ENCODE data around the gene RGS9BP.

Gene RGS9BP

GRCh38 chr19:32671883-32672593, 3.6 kb upstream of the RGS9BP start:
- Histone ChIP-seq H3K4me1 (ENCODE audit: low read length) (0 out of 2 replicates have a peak, but pooled peaks cover 6% of the 10 kb centered on the region), H3K4me2 (ENCODE audit: low read depth, low read length) (no peak overlapping the region)

GRCh38 chr19:32672841-32673240, 2.8 kb upstream of the RGS9BP start:
- no peak overlapping the region for H3K9ac ChIP-seq (ENCODE audit: low read length)
- H4K20me1 ChIP-seq (ENCODE audit: insufficient read depth, low read length), result no peaks in the 10 kb centered on the region
- no peak overlapping the region for H3K4me3 ChIP-seq (ENCODE audit: low read length)
- no peaks in the 10 kb centered on the region for H3K9me2 ChIP-seq (replicated peaks; ENCODE audit: insufficient read depth, low read length)
- TF ChIP-seq CTCF (IDR thresholded peaks at IDR 0.05; ENCODE audit: low read length) (no peak), EZH2phosphoT487 (IDR thresholded peaks at IDR 0.05; ENCODE audit: low read length) (no peak), EZH2 (optimal IDR thresholded peaks at IDR 0.05; ENCODE audit: low read depth, low read length) (no peak)
- H3K27ac ChIP-seq (ENCODE audit: low read length), result no peak overlapping the region
- H3K4me1 ChIP-seq (ENCODE audit: low read length), result 0 out of 2 replicates have a peak, but pooled peaks cover 6% of the 10 kb centered on the region
- no peaks in the 10 kb centered on the region for H3K9me3 ChIP-seq (replicated peaks; ENCODE audit: insufficient read depth, low read length)
- no peak for DNase-seq
- H3K79me2 ChIP-seq (ENCODE audit: low read length), result peaks cover 61% of the 10 kb centered on the region
- H3F3A ChIP-seq (ENCODE audit: insufficient read depth, low read length), result no peaks in the 10 kb centered on the region
- H2AFZ ChIP-seq (ENCODE audit: low read length), result no peak overlapping the region
- no peaks in the 10 kb centered on the region for H3K27me3 ChIP-seq (replicated peaks; ENCODE audit: insufficient read depth, low read length)
- H3K36me3 ChIP-seq (replicated peaks; ENCODE audit: insufficient read depth, low read length), result no peaks in the 10 kb centered on the region
- no peak overlapping the region; the same call in 1 of the 2 replicates for H3K4me2 ChIP-seq (ENCODE audit: low read depth, low read length)

More at GRCh38 chr19:32671883-32672593, 3.6 kb upstream of the RGS9BP start:
- Histone ChIP-seq H3F3A (ENCODE audit: insufficient read depth, low read length) (no peaks in the 10 kb centered on the region), H2AFZ (ENCODE audit: low read length) (no peak overlapping the region), H3K36me3 (replicated peaks; ENCODE audit: insufficient read depth, low read length) (0 out of 2 replicates have a peak, but pooled peaks cover under 1% of the 10 kb centered on the region), H3K27ac (ENCODE audit: low read length) (no peak overlapping the region), H3K9ac (ENCODE audit: low read length) (no peak overlapping the region), H3K79me2 (ENCODE audit: low read length) (peaks cover 66% of the 10 kb centered on the region), H4K20me1 (ENCODE audit: insufficient read depth, low read length) (no peaks in the 10 kb centered on the region), H3K4me3 (ENCODE audit: low read length) (no peak overlapping the region), H3K9me3 (replicated peaks; ENCODE audit: insufficient read depth, low read length) (no peaks in the 10 kb centered on the region), H3K27me3 (replicated peaks; ENCODE audit: insufficient read depth, low read length) (no peaks in the 10 kb centered on the region), H3K9me2 (replicated peaks; ENCODE audit: insufficient read depth, low read length) (no peaks in the 10 kb centered on the region)
- TF ChIP-seq CTCF (IDR thresholded peaks at IDR 0.05; ENCODE audit: low read length), result no peak
- no peak for TF ChIP-seq EZH2phosphoT487 (IDR thresholded peaks at IDR 0.05; ENCODE audit: low read length)
- TF ChIP-seq EZH2 (optimal IDR thresholded peaks at IDR 0.05; ENCODE audit: low read depth, low read length), result no peak
- DNase-seq, result no peak

GRCh38 chr19:32673573-32673972, 2.1 kb upstream of the RGS9BP start:
- TF ChIP-seq EZH2 (optimal IDR thresholded peaks at IDR 0.05; ENCODE audit: low read depth, low read length) (no peak), CTCF (IDR thresholded peaks at IDR 0.05; ENCODE audit: low read length) (no peak), EZH2phosphoT487 (IDR thresholded peaks at IDR 0.05; ENCODE audit: low read length) (no peak)
- peaks cover 55% of the 10 kb centered on the region for H3K79me2 ChIP-seq (ENCODE audit: low read length)
- H3K9ac ChIP-seq (ENCODE audit: low read length), result no peak overlapping the region
- H3K4me3 ChIP-seq (ENCODE audit: low read length), result no peak overlapping the region
- no peaks in the 10 kb centered on the region for H3F3A ChIP-seq (ENCODE audit: insufficient read depth, low read length)
- H3K9me2 ChIP-seq (replicated peaks; ENCODE audit: insufficient read depth, low read length), result no peaks in the 10 kb centered on the region
- no peaks in the 10 kb centered on the region for H3K27me3 ChIP-seq (replicated peaks; ENCODE audit: insufficient read depth, low read length)
- H2AFZ ChIP-seq (ENCODE audit: low read length), result no peak overlapping the region
- no peaks in the 10 kb centered on the region for H3K36me3 ChIP-seq (replicated peaks; ENCODE audit: insufficient read depth, low read length)
- 0 out of 2 replicates have a peak, but pooled peaks cover 6% of the 10 kb centered on the region for H3K4me1 ChIP-seq (ENCODE audit: low read length)
- DNase-seq, result no peak
- peak overlapping the region; percentile 98; the same call in 1 of the 2 replicates for H3K4me2 ChIP-seq (ENCODE audit: low read depth, low read length)
- H3K27ac ChIP-seq (ENCODE audit: low read length), result no peak overlapping the region
- H3K9me3 ChIP-seq (replicated peaks; ENCODE audit: insufficient read depth, low read length), result no peaks in the 10 kb centered on the region
- H4K20me1 ChIP-seq (ENCODE audit: insufficient read depth, low read length), result no peaks in the 10 kb centered on the region
